HG03354 (cell line): ENCODE results near the gene LIN28B.
"Not testable (repeated sequence)": the region's sequence is repeated elsewhere in the genome, so short reads cannot be mapped to it uniquely, and the experiment has no call there.

Experiments
- ATAC-seq: cut with Tn5 transposase; IDR thresholded peaks from one replicate; pipeline ENCODE4 v1.9.1; 2021; ENCODE audit warnings: mild to moderate bottlenecking; ENCODE audit not compliant: unreplicated experiment, poor library complexity, severe bottlenecking

The LIN28B gene

DNA sequence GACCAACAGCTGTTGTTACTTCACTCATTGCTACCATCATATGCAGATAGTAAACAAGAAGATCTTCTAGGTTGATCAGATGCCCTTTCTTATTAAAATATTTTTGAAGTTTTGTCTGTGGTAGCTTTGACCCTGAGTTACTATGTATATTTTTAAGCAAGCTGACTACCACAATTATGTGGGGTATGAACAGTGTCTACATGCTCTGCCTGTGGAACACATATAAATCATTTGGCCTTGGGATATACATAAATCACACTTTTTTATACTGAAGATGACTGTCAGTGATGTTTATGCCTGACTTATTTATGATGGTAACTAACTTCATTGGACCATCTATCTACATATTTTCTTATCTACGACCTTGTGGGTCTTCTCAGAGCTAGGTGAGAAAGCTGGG, 44.2 kb downstream of the LIN28B start:
- no peak for ATAC-seq

GRCh38 chr6:105001906-105002305, 45.0 kb downstream of the LIN28B start:
- ATAC-seq = no peak

GRCh38 chr6:105005451-105005850, 48.5 kb downstream of the LIN28B start:
- ATAC-seq = no peak

- ATAC-seq = not testable (repeated sequence)
Measured at GRCh38 chr6:105013459-105013858, 56.6 kb downstream of the LIN28B start.

GRCh38 chr6:105014448-105014847, 57.5 kb downstream of the LIN28B start:
- ATAC-seq = no peak

DNA sequence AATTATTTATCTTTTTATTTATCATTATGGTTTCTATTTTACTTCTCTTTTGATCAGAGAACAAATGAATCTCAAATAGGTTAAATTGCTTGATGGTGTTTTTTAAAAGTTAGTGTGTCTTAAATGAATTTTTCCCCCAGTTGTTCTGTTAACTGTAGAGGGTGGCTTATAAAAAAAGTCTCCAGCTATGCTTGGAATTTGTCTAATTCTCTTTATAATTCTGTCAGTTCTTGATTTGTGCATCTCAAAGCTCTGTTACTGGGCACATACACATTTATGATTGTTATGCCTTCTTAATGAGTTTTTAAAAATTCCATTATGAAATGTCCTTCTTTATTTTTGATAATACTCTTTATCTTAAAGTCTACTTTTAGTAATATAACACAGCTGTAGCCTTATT, 58.0 kb downstream of the LIN28B start:
- no peak for ATAC-seq

DNA sequence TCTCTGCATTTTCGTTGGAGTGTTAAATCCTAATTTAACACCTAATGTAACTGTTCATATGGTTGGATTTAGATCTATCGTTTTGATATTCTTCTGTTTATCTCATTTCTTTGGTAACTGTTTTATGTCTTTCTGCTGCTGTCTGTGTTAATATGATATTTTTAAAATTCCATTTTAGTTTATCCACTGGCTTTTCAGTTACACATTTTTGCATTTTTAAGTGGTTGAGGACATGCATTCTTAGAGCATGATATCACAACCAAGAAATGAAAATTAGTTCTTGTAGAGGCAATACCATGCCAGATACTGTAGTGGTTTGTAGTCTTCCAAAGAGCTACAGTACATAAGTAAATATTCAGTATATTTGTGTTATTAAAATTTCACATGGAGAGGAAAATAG, 58.6 kb downstream of the LIN28B start:
- ATAC-seq = no peak

- no peak for ATAC-seq
Measured at GRCh38 chr6:105019285-105019684, 62.4 kb downstream of the LIN28B start.

GRCh38 chr6:105021399-105021798, 64.5 kb downstream of the LIN28B start:
- ATAC-seq = no peak

GRCh38 chr6:105022416-105022815, 65.5 kb downstream of the LIN28B start:
- no peak for ATAC-seq

DNA sequence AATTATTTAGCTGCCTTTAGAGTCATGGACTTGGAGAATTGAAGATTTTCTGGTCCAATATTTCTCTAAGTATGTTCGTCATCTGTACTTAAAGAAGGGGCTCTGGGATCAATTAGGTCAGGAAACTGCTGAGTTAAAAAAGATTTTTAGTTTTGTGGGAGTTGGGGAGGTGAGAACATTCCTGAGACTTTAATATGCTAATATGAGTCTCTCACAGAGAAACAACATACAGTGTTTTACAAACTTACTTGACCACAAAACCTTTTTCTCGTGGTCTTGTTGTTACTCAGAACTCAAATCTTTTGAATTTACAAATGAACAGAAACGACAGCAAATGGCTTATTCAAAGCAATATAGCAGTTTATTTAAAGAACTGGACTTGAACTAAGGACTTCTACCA, 67.9 kb downstream of the LIN28B start:
- ATAC-seq = no peak

DNA sequence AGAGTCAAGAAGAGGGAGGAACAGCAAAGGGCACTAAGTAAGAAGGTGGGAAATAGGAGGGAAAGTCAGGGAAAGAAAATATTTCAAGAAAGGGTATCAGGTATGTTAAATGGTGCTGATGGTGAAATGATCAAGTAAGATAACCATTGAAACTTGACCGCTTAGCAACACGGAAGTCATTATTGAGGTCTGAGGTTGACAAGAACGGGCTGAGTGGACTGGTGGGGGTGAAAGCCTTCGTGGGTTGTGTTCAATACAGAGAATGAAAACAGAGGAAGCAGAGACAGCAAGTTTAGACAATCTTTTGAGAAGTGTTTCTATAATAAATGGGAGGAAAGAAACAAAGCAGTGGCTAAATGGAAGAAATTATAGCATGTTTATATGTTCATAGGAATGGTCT, 72.0 kb downstream of the LIN28B start:
- no peak for ATAC-seq

- no peak for ATAC-seq
Measured at GRCh38 chr6:105029581-105029980, 72.7 kb downstream of the LIN28B start.

DNA sequence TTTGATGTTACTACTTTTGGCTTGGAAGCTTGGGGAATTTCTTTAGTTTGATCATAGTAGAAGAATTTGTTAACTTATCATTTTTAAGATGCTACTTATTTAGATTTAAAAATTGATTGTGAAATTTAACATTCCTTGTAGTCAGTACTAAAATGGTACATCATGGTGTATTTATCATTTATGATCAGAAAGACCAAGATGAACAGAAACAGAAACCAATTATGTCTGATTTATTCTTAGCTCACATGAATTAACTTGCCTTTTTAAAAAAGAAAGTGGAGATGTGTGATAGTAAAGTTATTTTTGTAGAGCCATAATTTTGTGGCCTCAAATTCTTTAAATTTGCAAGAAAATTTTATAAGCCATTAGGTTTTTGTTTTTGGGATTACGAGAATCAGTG, 77.6 kb downstream of the LIN28B start:
- ATAC-seq = no peak

GRCh38 chr6:105035299-105035698, 78.4 kb downstream of the LIN28B start:
- ATAC-seq = no peak

GRCh38 chr6:105036351-105036750, 79.4 kb downstream of the LIN28B start:
- no peak for ATAC-seq

- ATAC-seq = no peak
Measured at GRCh38 chr6:105038259-105038658, 81.4 kb downstream of the LIN28B start.

DNA sequence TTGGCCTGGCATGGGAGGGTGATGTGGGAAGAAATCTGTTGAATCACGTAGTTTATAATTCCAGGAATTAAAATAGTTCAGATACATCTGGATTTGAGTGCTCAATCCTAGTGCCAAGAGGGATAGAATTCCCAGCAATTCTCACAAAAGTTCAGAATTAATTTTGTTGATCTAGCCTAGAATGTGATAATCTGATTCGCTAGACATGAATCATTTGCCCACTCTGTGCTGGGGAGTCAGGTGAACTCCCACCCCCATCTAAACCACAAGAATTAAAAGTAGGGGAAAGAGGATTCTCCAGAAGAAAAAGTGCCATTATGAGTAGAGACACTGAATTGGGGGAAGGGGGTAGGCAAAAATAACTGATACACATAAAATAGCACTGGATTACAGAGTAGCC, 85.0 kb downstream of the LIN28B start:
- no peak for ATAC-seq

DNA sequence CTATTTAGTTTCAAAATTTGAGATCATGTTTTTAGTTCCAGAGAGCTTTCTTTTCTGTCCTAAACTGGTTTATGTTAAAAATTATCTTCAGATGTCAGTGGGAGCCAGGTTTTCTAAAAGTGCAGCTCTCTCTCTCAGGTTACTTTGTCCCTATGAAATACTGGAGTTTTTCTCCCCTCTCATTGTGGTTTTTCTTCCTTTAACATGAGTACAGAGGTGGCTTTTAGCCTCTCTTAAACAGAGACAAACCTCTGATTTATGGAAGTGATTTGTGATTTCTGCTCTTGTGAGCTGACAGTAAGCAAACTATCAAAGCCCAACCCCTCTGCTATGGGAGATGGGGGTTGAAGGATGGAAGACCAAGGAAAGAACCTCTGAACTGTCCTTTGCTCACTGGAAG, 85.7 kb downstream of the LIN28B start:
- no peak for ATAC-seq

GRCh38 chr6:105043979-105044378, 87.1 kb downstream of the LIN28B start:
- ATAC-seq = no peak

GRCh38 chr6:105045526-105045925, 88.6 kb downstream of the LIN28B start:
- no peak for ATAC-seq

DNA sequence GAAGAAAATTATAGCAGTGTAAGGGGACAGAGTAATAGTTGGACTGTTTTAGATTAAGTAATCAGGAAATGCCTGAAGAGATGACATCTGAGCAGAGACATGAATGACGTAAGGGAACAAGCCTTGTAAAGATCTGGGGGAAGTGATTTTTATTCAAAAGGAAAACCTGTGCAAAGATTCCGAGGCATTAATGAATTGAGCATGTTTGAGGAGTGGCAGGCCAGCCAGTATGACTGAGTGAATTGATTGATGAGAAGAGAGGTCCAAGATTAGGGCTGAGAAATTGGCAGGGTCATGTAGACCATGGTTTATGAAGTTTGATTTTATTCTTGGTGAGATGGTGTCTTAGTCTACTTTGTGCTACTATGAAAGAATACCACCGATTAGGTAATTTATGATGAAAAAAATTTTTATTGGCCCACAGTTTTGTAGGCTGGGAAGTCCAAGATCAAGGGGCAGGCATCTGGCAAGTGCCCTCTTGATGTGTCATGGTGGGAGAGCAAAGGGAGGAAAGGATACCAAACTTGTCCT, 95.1 kb downstream of the LIN28B start:
- no peak for ATAC-seq
